Endothelial cell of umbilical vein (primary cell): Measurements from ENCODE around the gene KHDC3L. TPM values are rescaled to one million over a fixed set of nuclear protein-coding genes. Genes with fewer than 3 reads are reported as not detected.

Source experiments
- BruUV-seq: library from RNA; stranded (reverse); fragments of 400-500 nt; replicated peaks from 2 replicates; lab custom pipeline; 2021; lab: Mats Ljungman, UMichigan
- CTCF ChIA-PET: fragments of 300-600, 350-600 bp; sonication (Branson Sonifier 250); formaldehyde crosslinking; loops from one replicate; lab custom pipeline; 2021; ENCODE audit warnings: antibody characterized with exemption, inconsistent platforms; lab: Charles Lee
- POLR2A ChIA-PET: fragments of 300-600, 350-600 bp; sonication (Branson Sonifier 250); formaldehyde crosslinking; loops from one replicate; lab custom pipeline; 2021; ENCODE audit warnings: antibody characterized with exemption, inconsistent platforms; lab: Charles Lee
- DNase-seq: peaks from one replicate; pipeline ENCODE4 v3.0.0-alpha.2; 2011; ENCODE audit warnings: low read depth, low spot score
- FAIRE-seq: peaks from 2 replicates; lab custom pipeline; 2011; peaks lifted over from hg19 to GRCh38; lab: Jason Lieb, UNC
- H2AFZ ChIP-seq: 2 replicates; pipeline ENCODE4 v1.6.0; 2012; ENCODE audit warnings: low read depth, low read length, control low read depth, inconsistent platforms
- H3K27ac ChIP-seq: 2 replicates; pipeline ENCODE4 v1.5.1; 2011; ENCODE audit warnings: low read depth, mild to moderate bottlenecking, control low read depth, low read length, moderate library complexity; ENCODE audit not compliant: insufficient read depth
- H3K27me3 ChIP-seq, 2 experiments: 2 replicates each; pipeline versions ENCODE4 v1.6.0 to v1.6.1; 2011; ENCODE audit warnings: low read length in 2 of 2, mixed read lengths in 1 of 2; ENCODE audit not compliant: control insufficient read depth in 2 of 2, insufficient read depth in 2 of 2
- H3K36me3 ChIP-seq, 2 experiments: 2 replicates in 1 of 2; 3 replicates in 1 of 2; pipeline ENCODE4 v1.5.1; 2011; ENCODE audit warnings: low read length in 2 of 2, mild to moderate bottlenecking in 1 of 2, moderate library complexity in 1 of 2; ENCODE audit not compliant: control insufficient read depth in 2 of 2, insufficient read depth in 2 of 2; ENCODE audit errors: extremely low read depth in 1 of 2
- H3K4me1 ChIP-seq: 3 replicates; pipeline ENCODE4 v1.5.1; 2011; ENCODE audit warnings: mild to moderate bottlenecking, low read length; ENCODE audit not compliant: control insufficient read depth, insufficient read depth; ENCODE audit errors: extremely low read depth
- H3K4me2 ChIP-seq: 2 replicates; pipeline ENCODE4 v1.6.1; 2011; ENCODE audit warnings: low read length, control low read depth, mixed read lengths; ENCODE audit not compliant: insufficient read depth
- H3K4me3 ChIP-seq, 3 experiments: fragments of 200-600 bp in 1 of 3; sonication (generic), shearing (Covaris generic) in 1 of 3; replicated peaks in 1 of 3; 2 replicates each; pipeline ENCODE4 v1.5.1; 2011 to 2016; ENCODE audit warnings: control low read depth in 3 of 3, low read length in 3 of 3, mild to moderate bottlenecking in 2 of 3, inconsistent platforms in 1 of 3, low read depth in 1 of 3, moderate library complexity in 1 of 3; ENCODE audit not compliant: insufficient read depth in 1 of 3
- H3K79me2 ChIP-seq: 2 replicates; pipeline ENCODE4 v1.6.0; 2012; ENCODE audit warnings: low read length, inconsistent platforms; ENCODE audit not compliant: control insufficient read depth, insufficient read depth
- H3K9ac ChIP-seq: replicated peaks from 2 replicates; pipeline ENCODE3; 2011; ENCODE audit warnings: low read length, control low read depth; ENCODE audit not compliant: insufficient read depth; ENCODE audit errors: extremely low read depth
- H3K9me1 ChIP-seq: replicated peaks from 3 replicates; pipeline ENCODE4 v1.6.0; 2011; ENCODE audit warnings: mild to moderate bottlenecking, low read length; ENCODE audit not compliant: control insufficient read depth, insufficient read depth; ENCODE audit errors: extremely low read depth
- H3K9me3 ChIP-seq: replicated peaks from 2 replicates; pipeline ENCODE4 v1.5.1; 2012; ENCODE audit warnings: low read length, inconsistent platforms; ENCODE audit not compliant: control insufficient read depth, insufficient read depth
- H4K20me1 ChIP-seq: replicated peaks from 2 replicates; pipeline ENCODE3; 2011; ENCODE audit warnings: mild to moderate bottlenecking, low read length; ENCODE audit not compliant: control insufficient read depth, insufficient read depth; ENCODE audit errors: extremely low read depth
- EZH2 ChIP-seq: IDR thresholded peaks from 2 replicates; pipeline ENCODE4 v1.6.1; 2012; ENCODE audit warnings: borderline replicate concordance, low read depth, mild to moderate bottlenecking, moderate library complexity, low read length, inconsistent platforms; ENCODE audit not compliant: severe bottlenecking
- FOS ChIP-seq: IDR thresholded peaks from 2 replicates; pipeline ENCODE4 v1.6.1; 2011; ENCODE audit warnings: mild to moderate bottlenecking, low read length, moderate library complexity, borderline replicate concordance; ENCODE audit not compliant: insufficient read depth
- GATA2 ChIP-seq: IDR thresholded peaks from 2 replicates; pipeline ENCODE4 v1.7.0; 2011; ENCODE audit warnings: low read depth, mild to moderate bottlenecking, moderate library complexity, mixed read lengths, low read length; ENCODE audit not compliant: insufficient read length, insufficient read depth
- JUN ChIP-seq: IDR thresholded peaks from 2 replicates; pipeline ENCODE4 v1.6.1; 2011; ENCODE audit warnings: borderline replicate concordance, low read depth; ENCODE audit not compliant: insufficient read length, insufficient read depth
- MYC ChIP-seq: IDR thresholded peaks from one replicate; pipeline ENCODE4 v1.6.1; 2011; ENCODE audit warnings: mild to moderate bottlenecking, low read depth, low read length
- POLR2A ChIP-seq: IDR thresholded peaks from 2 replicates; pipeline ENCODE4 v1.6.1; 2012; ENCODE audit warnings: low read depth, mild to moderate bottlenecking, control low read depth, low read length
- POLR2AphosphoS5 ChIP-seq: IDR thresholded peaks from 2 replicates; pipeline ENCODE4 v1.6.1; 2012; ENCODE audit warnings: low read depth, mild to moderate bottlenecking, control low read depth, low read length, moderate library complexity; ENCODE audit not compliant: insufficient read depth
- dilution Hi-C: fragments of 300-500 bp; cut with MboI; formaldehyde crosslinking; loops from one replicate; pipeline ENCODE4 v1.15.0; 2019; ENCODE audit warnings: low sequenced_read_pairs; ENCODE audit not compliant: extremely low pct_ligation_motif_present
- intact Hi-C: fragments of 100-400 bp; cut with micrococcal nuclease; formaldehyde crosslinking; loops from one replicate; pipeline ENCODE4 v1.10.0; 2022
- polyA plus RNA-seq, 4 experiments: library from polyadenylated mRNA; depleted of rRNA in 3 of 4; stranded (reverse) in 3 of 4; unstranded in 1 of 4; fragments of >200 nt; gene quantifications; 2 replicates each; pipeline versions ENCODE4 v1.2.1 to v1.2.3, GENCODE V29; 2011 to 2012; ENCODE audit warnings: missing spikeins in 1 of 4
- total RNA-seq: library from RNA; stranded (reverse); gene quantifications from 2 replicates; pipeline ENCODE4 v1.2.3, GENCODE V29; 2021
- TF ChIP-seq, protein P1 (sequence below): IDR thresholded peaks from 2 replicates; pipeline ENCODE4 v1.6.1; 2011; ENCODE audit not compliant: insufficient read depth, insufficient read length
- TF ChIP-seq, protein P2 (sequence below), 2 donors: IDR thresholded peaks; 1 replicate in 1 of 2; 2 replicates in 1 of 2; pipeline ENCODE4 v1.5.1; 2011; ENCODE audit warnings: low read length in 2 of 2, mild to moderate bottlenecking in 2 of 2, moderate library complexity in 2 of 2, control low read depth in 1 of 2, inconsistent platforms in 1 of 2, low read depth in 1 of 2; ENCODE audit not compliant: insufficient read depth in 1 of 2; ENCODE audit errors: extremely low read depth in 1 of 2

KHDC3L gene
- total and polyA plus RNA-seq, 2 donors (not counting 3 experiments of a cell fraction or from before 2014, with no cell fraction given): not detected

DNA sequence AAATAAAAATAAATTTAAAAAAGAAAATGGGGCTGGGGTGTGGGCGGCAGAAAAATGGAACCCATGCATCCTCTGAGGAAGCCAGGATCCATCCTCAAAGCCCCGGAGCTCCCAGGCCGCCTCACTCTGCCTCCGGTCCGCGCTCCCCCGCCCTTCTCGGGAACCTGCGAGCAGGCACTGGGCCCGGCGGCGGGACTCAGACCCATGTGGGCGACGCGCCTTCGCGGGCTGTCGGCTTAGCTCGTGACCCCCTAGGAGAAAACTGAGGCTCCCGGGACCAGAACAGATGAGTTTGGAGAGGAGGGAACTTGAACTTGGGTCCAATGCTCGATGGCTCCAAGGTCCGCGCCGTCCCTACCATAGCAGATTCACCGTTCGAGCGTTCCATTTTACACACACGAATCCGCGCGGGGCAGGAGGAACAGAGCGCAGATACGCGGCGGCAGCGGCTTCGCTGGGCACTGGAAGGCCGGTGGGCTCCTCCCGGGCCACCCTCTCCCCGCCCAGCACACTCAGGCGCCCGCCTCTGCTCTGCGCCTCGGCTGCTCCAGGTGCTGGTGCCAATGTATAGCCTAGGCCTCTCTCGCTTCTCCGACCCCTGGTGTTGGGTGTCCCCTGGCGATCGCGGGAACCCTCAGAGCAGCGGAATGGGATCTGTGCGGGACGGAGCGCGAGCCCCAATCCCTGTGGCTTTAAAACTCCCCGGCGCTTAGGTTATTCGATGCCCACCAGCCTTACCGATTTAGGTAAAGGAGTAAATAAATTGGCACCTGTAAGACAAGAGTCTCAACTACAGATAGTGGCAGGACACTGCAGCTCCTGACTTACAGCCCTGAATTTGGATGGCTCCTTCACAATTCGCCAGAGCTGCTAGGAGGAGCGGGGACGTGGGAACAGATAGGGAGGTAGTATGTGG is 47.6 kb upstream of the KHDC3L start:
- ChIA-PET POLR2A (no interaction called here), CTCF (interaction anchor here (2.4 to 2.9 kb wide), 2 partner anchors 12 to 29 kb away, joined by 16 to 21 read pairs; no protein-coding TSS in a partner anchor)
- H3K9ac ChIP-seq: no peak overlapping the region
- intact Hi-C loops (no loop called here), dilution Hi-C loops (no loop called here)
- H4K20me1 ChIP-seq: no peaks in the 10 kb centered on the region
- H3K4me3 ChIP-seq: peak overlapping the region in 2 of 3 experiments; percentile 3 to 19
- FAIRE-seq (no peak), DNase-seq (no peak)
- no TSS peak for BruUV-seq
- H3K9me1 ChIP-seq: no peaks in the 10 kb centered on the region
- H3K4me1 ChIP-seq: peaks cover 4% of the 10 kb centered on the region
- no peaks in the 10 kb centered on the region for H3K9me3 ChIP-seq
- peak overlapping the region; percentile 79 for H2AFZ ChIP-seq
- H3K27ac ChIP-seq: no peak overlapping the region
- H3K36me3 ChIP-seq: no peaks in the 10 kb centered on the region
- no peak for TF ChIP-seq FOS
- TF ChIP-seq EZH2: peak; percentile 68
- TF ChIP-seq POLR2A: no peak
- TF ChIP-seq, protein P1, sequence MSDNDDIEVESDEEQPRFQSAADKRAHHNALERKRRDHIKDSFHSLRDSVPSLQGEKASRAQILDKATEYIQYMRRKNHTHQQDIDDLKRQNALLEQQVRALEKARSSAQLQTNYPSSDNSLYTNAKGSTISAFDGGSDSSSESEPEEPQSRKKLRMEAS: no peak
- no peak for TF ChIP-seq POLR2AphosphoS5
- no peak for TF ChIP-seq JUN
- peak overlapping the region; percentile 58 for H3K4me2 ChIP-seq
- no peaks in the 10 kb centered on the region for H3K79me2 ChIP-seq
- peaks cover 13 to 28% of the 10 kb centered on the region in 2 experiments for H3K27me3 ChIP-seq

DNA sequence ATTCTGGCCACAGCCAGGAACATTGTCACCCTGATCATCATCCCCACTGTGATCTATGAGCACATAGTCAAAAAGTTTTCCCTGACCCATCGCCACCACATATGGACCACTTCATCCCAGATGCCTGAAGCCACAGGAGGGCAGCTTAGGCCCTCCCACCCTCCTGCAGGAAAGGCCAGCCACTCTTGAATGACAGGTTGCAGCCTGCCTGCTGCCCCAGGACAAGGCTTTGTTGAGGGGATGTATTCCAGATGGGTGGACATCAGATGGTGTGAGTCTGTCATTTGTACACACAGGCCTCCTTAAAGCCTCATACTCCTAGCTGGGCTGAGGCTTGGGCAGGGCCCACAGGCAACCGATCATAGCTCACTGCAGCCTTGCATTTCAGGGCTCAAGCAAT is 39.1 kb upstream of the KHDC3L start:
- Histone ChIP-seq H3K9ac (no peak overlapping the region), H3K9me1 (no peaks in the 10 kb centered on the region), H3K9me3 (no peaks in the 10 kb centered on the region), H3K79me2 (no peaks in the 10 kb centered on the region), H2AFZ (no peak overlapping the region), H3K27me3 (peaks cover 0 to under 1% of the 10 kb centered on the region in 2 experiments), H3K4me1 (no peaks in the 10 kb centered on the region), H4K20me1 (no peaks in the 10 kb centered on the region), H3K27ac (no peak overlapping the region), H3K4me2 (no peak overlapping the region), H3K36me3 (no peaks in the 10 kb centered on the region), H3K4me3 (no peak overlapping the region)
- dilution Hi-C loops (no loop called here), intact Hi-C loops (no loop called here)
- FAIRE-seq (no peak), DNase-seq (no peak)
- TF ChIP-seq, protein P1: no peak
- no peak for TF ChIP-seq POLR2A
- TF ChIP-seq MYC: no peak
- TF ChIP-seq EZH2: no peak
- TF ChIP-seq, protein P2, sequence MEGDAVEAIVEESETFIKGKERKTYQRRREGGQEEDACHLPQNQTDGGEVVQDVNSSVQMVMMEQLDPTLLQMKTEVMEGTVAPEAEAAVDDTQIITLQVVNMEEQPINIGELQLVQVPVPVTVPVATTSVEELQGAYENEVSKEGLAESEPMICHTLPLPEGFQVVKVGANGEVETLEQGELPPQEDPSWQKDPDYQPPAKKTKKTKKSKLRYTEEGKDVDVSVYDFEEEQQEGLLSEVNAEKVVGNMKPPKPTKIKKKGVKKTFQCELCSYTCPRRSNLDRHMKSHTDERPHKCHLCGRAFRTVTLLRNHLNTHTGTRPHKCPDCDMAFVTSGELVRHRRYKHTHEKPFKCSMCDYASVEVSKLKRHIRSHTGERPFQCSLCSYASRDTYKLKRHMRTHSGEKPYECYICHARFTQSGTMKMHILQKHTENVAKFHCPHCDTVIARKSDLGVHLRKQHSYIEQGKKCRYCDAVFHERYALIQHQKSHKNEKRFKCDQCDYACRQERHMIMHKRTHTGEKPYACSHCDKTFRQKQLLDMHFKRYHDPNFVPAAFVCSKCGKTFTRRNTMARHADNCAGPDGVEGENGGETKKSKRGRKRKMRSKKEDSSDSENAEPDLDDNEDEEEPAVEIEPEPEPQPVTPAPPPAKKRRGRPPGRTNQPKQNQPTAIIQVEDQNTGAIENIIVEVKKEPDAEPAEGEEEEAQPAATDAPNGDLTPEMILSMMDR (IDR thresholded peaks at IDR 0.05; ENCODE audit: extremely low read depth in 1 of 2, insufficient read depth in 1 of 2, low read depth in 1 of 2, low read length in 2 of 2): no peak
- TF ChIP-seq GATA2: no peak
- TF ChIP-seq POLR2AphosphoS5: no peak
- TF ChIP-seq JUN: no peak
- TF ChIP-seq FOS: no peak
- ChIA-PET CTCF (interaction anchor here (0.6 to 9.1 kb wide), 3 partner anchors 38 to 910 kb away, joined by 3 to 432 read pairs (median 46); no protein-coding TSS in a partner anchor), POLR2A (no interaction called here)
- no TSS peak for BruUV-seq
